Motor neuron (in vitro differentiated cells): ENCODE data around the gene PARG. TPM values are rescaled to one million over a fixed set of nuclear protein-coding genes. Genes with fewer than 3 reads are reported as not detected.
A peak's percentile ranks its signal among the peaks of the same experiment; 100 is the strongest.
"Not testable (repeated sequence)": the region's sequence is repeated elsewhere in the genome, so short reads cannot be mapped to it uniquely, and the experiment has no call there.

Experiments
- ATAC-seq, 8 experiments: fragments of 200-7000 bp; cut with Tn5 transposase; replicated peaks in 6 of 8; 2 replicates each; pipeline ENCODE4 v1.8.0; 2021; ENCODE audit warnings: mild to moderate bottlenecking in 8 of 8, moderate library complexity in 8 of 8
- H3K27ac ChIP-seq, 2 donors: fragments of 250-450 bp; sonication (Bioruptor Pico); 2 replicates each; pipeline ENCODE4 v1.9.0; 2021; ENCODE audit warnings: antibody characterized with exemption in 2 of 2, mild to moderate bottlenecking in 2 of 2, moderate library complexity in 1 of 2
- H3K4me1 ChIP-seq, 2 donors: fragments of 250-450 bp; sonication (Bioruptor Pico); replicated peaks in 1 of 2; 2 replicates each; pipeline ENCODE4 v1.6.1; 2021; ENCODE audit warnings: antibody characterized with exemption in 2 of 2, mild to moderate bottlenecking in 2 of 2, moderate library complexity in 1 of 2
- H3K4me3 ChIP-seq, 5 donors: fragments of 250-450 bp; sonication (Bioruptor Pico); 2 replicates each; pipeline ENCODE4 v1.9.0; 2021; ENCODE audit warnings: antibody characterized with exemption in 5 of 5, mild to moderate bottlenecking in 5 of 5, moderate library complexity in 4 of 5
- WGBS, 10 experiments: fragments of 450-650 bp; shearing (Covaris generic); methylation state at CpG; one replicate each; pipeline ENCODE4 v1.0.0; 2022; 5-methylcytosine and 5-hydroxymethylcytosine counted together
- in situ Hi-C, 9 experiments: fragments of 400-800 bp; cut with MboI; loops; one replicate each; pipeline ENCODE4 v1.15.0; 2021; ENCODE audit warnings: low sequenced_read_pairs in 9 of 9, low pct_unique_long_range_greater_than_20kb in 2 of 9; ENCODE audit not compliant: unreplicated experiment in 9 of 9
- total RNA-seq, 8 experiments: library from RNA; unstranded; fragments of 300-600 nt; gene quantifications; 2 replicates each; pipeline versions ENCODE4 v1.2.3 to v1.2.4, GENCODE V29; 2022

PARG gene
- total RNA-seq, 8 experiments from 2014 or later = 27.6 to 49.9 (median 35.4) TPM

GRCh38 chr10:49884739-49885331 lies 57.0 kb downstream of the PARG start:
- WGBS, 10 experiments = 80% methylated on average over 1 of the region's 3 CpGs; no CpG with 5 or more reads in 9 of the 10 experiments
- not testable (repeated sequence) for ATAC-seq

GRCh38 chr10:49883852-49884251 lies 58.0 kb downstream of the PARG start:
- WGBS, 10 experiments = no CpG with 5 or more reads among the region's 3 CpGs
- peak; percentile 29 to 82 (median 74) for ATAC-seq
- in situ Hi-C loops, H3K27ac ChIP-seq, H3K4me1 ChIP-seq, H3K4me3 ChIP-seq: not testable (repeated sequence)

More at GRCh38 chr10:49884739-49885331, 57.0 kb downstream of the PARG start:
- in situ Hi-C loops, H3K4me3 ChIP-seq, H3K4me1 ChIP-seq, H3K27ac ChIP-seq: not testable (repeated sequence)

- WGBS, 10 experiments = no CpG with 5 or more reads among the region's 3 CpGs
- ATAC-seq, H3K4me1 ChIP-seq, in situ Hi-C loops, H3K4me3 ChIP-seq, H3K27ac ChIP-seq: not testable (repeated sequence)
Observed at GRCh38 chr10:49882327-49882726, 59.5 kb downstream of the PARG start.

GRCh38 chr10:49872740-49873139 lies 69.1 kb downstream of the PARG start:
- H3K27ac ChIP-seq, H3K4me1 ChIP-seq, H3K4me3 ChIP-seq, in situ Hi-C loops: not testable (repeated sequence)
- no CpG with 5 or more reads among the region's 3 CpGs for WGBS, 10 experiments
- peak in 5 of 8 experiments; percentile 76 to 91 (median 86) for ATAC-seq

GRCh38 chr10:49871462-49871861 lies 70.4 kb downstream of the PARG start:
- H3K4me1 ChIP-seq, H3K4me3 ChIP-seq, H3K27ac ChIP-seq, in situ Hi-C loops: not testable (repeated sequence)
- peak in 5 of 8 experiments; percentile 26 to 63 (median 59) for ATAC-seq
- no CpG with 5 or more reads among the region's 3 CpGs for WGBS, 10 experiments

- in situ Hi-C loops = not testable (repeated sequence)
- peak in 3 of 8 experiments; percentile 17 to 77 (median 56) for ATAC-seq
Observed at GRCh38 chr10:49859933-49860332, 81.9 kb downstream of the PARG start.

GRCh38 chr10:49858697-49859382 lies 83.0 kb downstream of the PARG start:
- H3K4me3 ChIP-seq, in situ Hi-C loops, H3K27ac ChIP-seq, H3K4me1 ChIP-seq: not testable (repeated sequence)
- peak in 6 of 8 experiments; percentile 28 to 90 (median 76) for ATAC-seq
- no CpG with 5 or more reads among the region's 1 CpG for WGBS, 10 experiments

More at GRCh38 chr10:49859933-49860332, 81.9 kb downstream of the PARG start:
- not testable (repeated sequence) for H3K4me3 ChIP-seq, H3K27ac ChIP-seq, H3K4me1 ChIP-seq
- WGBS, 10 experiments = no CpG with 5 or more reads among the region's 5 CpGs

- ATAC-seq, H3K27ac ChIP-seq, H3K4me1 ChIP-seq, in situ Hi-C loops, H3K4me3 ChIP-seq: not testable (repeated sequence)
- 80 to 86% methylated on average over 1 to 2 of the region's 4 CpGs; no CpG with 5 or more reads in 8 of the 10 experiments for WGBS, 10 experiments
Observed at GRCh38 chr10:49849520-49849919, 92.3 kb downstream of the PARG start.

- 71 to 100% (median 94%) methylated on average over 5 to 6 of the region's 7 CpGs for WGBS, 10 experiments
- Histone ChIP-seq H3K27ac (no peak overlapping the region), H3K4me3 (no peak overlapping the region), H3K4me1 (peaks cover 15 to 22% of the 10 kb centered on the region in 2 donors)
- in situ Hi-C loops = no loop called here
- ATAC-seq = peak in 2 of 8 experiments; percentile 70 to 81
Observed at GRCh38 chr10:49844775-49845595, 96.8 kb downstream of the PARG start.

- H3K27ac ChIP-seq = peak overlapping the region; percentile 48 to 68
- peaks cover 16 to 24% of the 10 kb centered on the region in 2 donors for H3K4me1 ChIP-seq
- in situ Hi-C loops, H3K4me3 ChIP-seq: not testable (repeated sequence)
- peak in 5 of 8 experiments; percentile 18 to 51 (median 25) for ATAC-seq
Observed at GRCh38 chr10:49842333-49842628, 99.5 kb downstream of the PARG start.

GRCh38 chr10:49841615-49842332 lies 100.1 kb downstream of the PARG start:
- 47 to 100% (median 72%) methylated on average over 1 to 11 of the region's 11 CpGs; no CpG with 5 or more reads in 2 of the 10 experiments for WGBS, 10 experiments
- H3K27ac ChIP-seq = peak overlapping the region; percentile 48 to 68
- in situ Hi-C loops = no loop called here
- H3K4me3 ChIP-seq = no peak overlapping the region
- H3K4me1 ChIP-seq = peaks cover 21 to 29% of the 10 kb centered on the region in 2 donors
- peak in 5 of 8 experiments; percentile 71 to 85 (median 81) for ATAC-seq

- no peak overlapping the region for H3K27ac ChIP-seq
- ATAC-seq = no peak
- in situ Hi-C loops = no loop called here
- WGBS, 10 experiments = 33 to 100% (median 58%) methylated on average over 1 of the region's 1 CpG; no CpG with 5 or more reads in 1 of the 10 experiments
- H3K4me3 ChIP-seq = no peak overlapping the region
- peaks cover 43 to 49% of the 10 kb centered on the region in 2 donors for H3K4me1 ChIP-seq
Observed at GRCh38 chr10:49837685-49838084, 104.1 kb downstream of the PARG start.
